Measurements from ENCODE around the gene FARSB. TPM values are rescaled to one million over a fixed set of nuclear protein-coding genes. Genes with fewer than 3 reads are reported as not detected.

The FARSB gene
- total RNA-seq, 2 experiments from 2014 or later, result 56.3 to 58.5 TPM

- H3K27me3 Mint-ChIP-seq, result no peaks in the 10 kb centered on the region
- intact Hi-C loops (cut with DNase I, micrococcal nuclease), result no loop called here
- ATAC-seq (no peak), DNase-seq (no peak)
- CTCF ChIA-PET, result no interaction called here
- H3K27ac Mint-ChIP-seq, result no peak overlapping the region
- H3K9me3 Mint-ChIP-seq (ENCODE audit: low read depth), result no peaks in the 10 kb centered on the region
- no peak overlapping the region for H3K4me3 Mint-ChIP-seq
- POLR2A ChIA-PET, result no interaction called here
- peaks cover 56% of the 10 kb centered on the region for H3K36me3 Mint-ChIP-seq (ENCODE audit: low read depth)
- no peaks in the 10 kb centered on the region for H3K4me1 Mint-ChIP-seq
Observed at GRCh38 chr2:222635295-222635694, 20.6 kb downstream of the FARSB start.

GRCh38 chr2:222627764-222628163 lies 28.1 kb downstream of the FARSB start:
- Mint-ChIP-seq H3K9me3 (ENCODE audit: low read depth) (no peaks in the 10 kb centered on the region), H3K4me1 (no peaks in the 10 kb centered on the region), H3K27me3 (no peaks in the 10 kb centered on the region), H3K4me3 (no peak overlapping the region), H3K36me3 (ENCODE audit: low read depth) (peaks cover 59% of the 10 kb centered on the region), H3K27ac (no peak overlapping the region)
- intact Hi-C loops (cut with DNase I, micrococcal nuclease), result no loop called here
- ATAC-seq (no peak), DNase-seq (no peak)
- ChIA-PET CTCF (interaction anchor here (1.2 to 1.3 kb wide), 2 partner anchors 10 to 59 kb away, joined by 3 read pairs; no protein-coding TSS in a partner anchor), POLR2A (no interaction called here)

- DNase-seq (no peak), ATAC-seq (no peak)
- H3K27ac Mint-ChIP-seq, result no peak overlapping the region
- H3K27me3 Mint-ChIP-seq, result no peaks in the 10 kb centered on the region
- H3K4me3 Mint-ChIP-seq, result no peak overlapping the region
- no peaks in the 10 kb centered on the region for H3K4me1 Mint-ChIP-seq
- intact Hi-C loops (cut with DNase I, micrococcal nuclease), result no loop called here
- H3K9me3 Mint-ChIP-seq (ENCODE audit: low read depth), result no peaks in the 10 kb centered on the region
- ChIA-PET CTCF (interaction anchor here (0.6 to 0.8 kb wide), 4 partner anchors 13 to 306 kb away, joined by 3 to 8 read pairs (median 4); no protein-coding TSS in a partner anchor), POLR2A (no interaction called here)
- peaks cover 49% of the 10 kb centered on the region for H3K36me3 Mint-ChIP-seq (ENCODE audit: low read depth)
Observed at GRCh38 chr2:222623756-222624309, 32.1 kb downstream of the FARSB start.

GRCh38 chr2:222622910-222623309 lies 33.0 kb downstream of the FARSB start:
- ChIA-PET POLR2A (no interaction called here), CTCF (no interaction called here)
- H3K36me3 Mint-ChIP-seq (ENCODE audit: low read depth), result peaks cover 49% of the 10 kb centered on the region
- DNase-seq (no peak), ATAC-seq (no peak)
- intact Hi-C loops (cut with DNase I, micrococcal nuclease), result no loop called here
- no peak overlapping the region for H3K4me3 Mint-ChIP-seq
- H3K27me3 Mint-ChIP-seq, result no peaks in the 10 kb centered on the region
- H3K9me3 Mint-ChIP-seq (ENCODE audit: low read depth), result no peaks in the 10 kb centered on the region
- H3K4me1 Mint-ChIP-seq, result no peaks in the 10 kb centered on the region
- no peak overlapping the region for H3K27ac Mint-ChIP-seq

GRCh38 chr2:222621893-222622292 lies 34.0 kb downstream of the FARSB start:
- Mint-ChIP-seq H3K27me3 (no peaks in the 10 kb centered on the region), H3K9me3 (ENCODE audit: low read depth) (no peaks in the 10 kb centered on the region), H3K27ac (no peak overlapping the region), H3K4me3 (no peak overlapping the region), H3K36me3 (ENCODE audit: low read depth) (peaks cover 43% of the 10 kb centered on the region), H3K4me1 (no peaks in the 10 kb centered on the region)
- ChIA-PET CTCF (no interaction called here), POLR2A (no interaction called here)
- DNase-seq (no peak), ATAC-seq (no peak)
- intact Hi-C loops (cut with DNase I, micrococcal nuclease), result no loop called here

GRCh38 chr2:222615320-222615719 lies 40.6 kb downstream of the FARSB start:
- no peak for DNase-seq
- CTCF ChIA-PET, result interaction anchor here (0.5 to 2.5 kb wide), 5 partner anchors 10 to 309 kb away, joined by 3 to 11 read pairs (median 6); no protein-coding TSS in a partner anchor
- H3K27me3 Mint-ChIP-seq, result no peaks in the 10 kb centered on the region
- no peaks in the 10 kb centered on the region for H3K9me3 Mint-ChIP-seq (ENCODE audit: low read depth)
- H3K27ac Mint-ChIP-seq, result peak overlapping the region; percentile 1
- POLR2A ChIA-PET, result no interaction called here
- no peak for ATAC-seq
- no peak overlapping the region for H3K4me3 Mint-ChIP-seq
- peaks cover 48% of the 10 kb centered on the region for H3K36me3 Mint-ChIP-seq (ENCODE audit: low read depth)
- intact Hi-C loops (cut with DNase I, micrococcal nuclease), result loop anchor here in 1 of 2 experiments (2.0 kb wide), 1 partner anchor 559 kb away; no protein-coding TSS in a partner anchor
- H3K4me1 Mint-ChIP-seq, result peaks cover 5% of the 10 kb centered on the region

- Mint-ChIP-seq H3K4me1 (peaks cover 5% of the 10 kb centered on the region), H3K27ac (no peak overlapping the region), H3K4me3 (no peak overlapping the region), H3K36me3 (ENCODE audit: low read depth) (peaks cover 45% of the 10 kb centered on the region), H3K9me3 (ENCODE audit: low read depth) (no peaks in the 10 kb centered on the region), H3K27me3 (no peaks in the 10 kb centered on the region)
- ChIA-PET POLR2A (no interaction called here), CTCF (interaction anchor here (0.6 to 2.5 kb wide), 9 partner anchors 8 to 558 kb away, joined by 3 to 11 read pairs (median 3); no protein-coding TSS in a partner anchor)
- ATAC-seq (peak; percentile 55), DNase-seq (peak; percentile 15)
- intact Hi-C loops (cut with DNase I, micrococcal nuclease), result loop anchor here (1.0 to 2.0 kb wide), 4 partner anchors 296 to 557 kb away; no protein-coding TSS in a partner anchor
Observed at GRCh38 chr2:222613715-222614331, 42.1 kb downstream of the FARSB start.

- intact Hi-C loops (cut with DNase I, micrococcal nuclease), result loop anchor here in 1 of 2 experiments (2.0 kb wide), 1 partner anchor 295 kb away; no protein-coding TSS in a partner anchor
- H3K4me3 Mint-ChIP-seq, result no peak overlapping the region
- H3K4me1 Mint-ChIP-seq, result peaks cover 5% of the 10 kb centered on the region
- no peak for DNase-seq
- ChIA-PET POLR2A (no interaction called here), CTCF (no interaction called here)
- H3K36me3 Mint-ChIP-seq (ENCODE audit: low read depth), result peaks cover 45% of the 10 kb centered on the region
- no peak overlapping the region for H3K27ac Mint-ChIP-seq
- no peaks in the 10 kb centered on the region for H3K27me3 Mint-ChIP-seq
- H3K9me3 Mint-ChIP-seq (ENCODE audit: low read depth), result no peaks in the 10 kb centered on the region
- ATAC-seq, result no peak
Observed at GRCh38 chr2:222611684-222612083, 44.2 kb downstream of the FARSB start.

GRCh38 chr2:222610746-222611145 lies 45.1 kb downstream of the FARSB start:
- CTCF ChIA-PET, result interaction anchor here (0.9 to 1.0 kb wide), 2 partner anchors 13 to 293 kb away, joined by 5 to 8 read pairs; no protein-coding TSS in a partner anchor
- Mint-ChIP-seq H3K4me1 (peaks cover 5% of the 10 kb centered on the region), H3K27me3 (no peaks in the 10 kb centered on the region), H3K36me3 (ENCODE audit: low read depth) (peaks cover 44% of the 10 kb centered on the region), H3K4me3 (no peak overlapping the region), H3K27ac (no peak overlapping the region), H3K9me3 (ENCODE audit: low read depth) (no peaks in the 10 kb centered on the region)
- no peak for DNase-seq
- POLR2A ChIA-PET, result no interaction called here
- no peak for ATAC-seq
- intact Hi-C loops (cut with DNase I, micrococcal nuclease), result no loop called here

- ChIA-PET POLR2A (no interaction called here), CTCF (interaction anchor here (0.6 kb wide), 1 partner anchor 83 kb away, joined by 5 read pairs; no protein-coding TSS in a partner anchor)
- no peaks in the 10 kb centered on the region for H3K4me1 Mint-ChIP-seq
- no peak overlapping the region for H3K4me3 Mint-ChIP-seq
- no peaks in the 10 kb centered on the region for H3K9me3 Mint-ChIP-seq (ENCODE audit: low read depth)
- ATAC-seq (no peak), DNase-seq (no peak)
- H3K36me3 Mint-ChIP-seq (ENCODE audit: low read depth), result peaks cover 39% of the 10 kb centered on the region
- no peak overlapping the region for H3K27ac Mint-ChIP-seq
- H3K27me3 Mint-ChIP-seq, result no peaks in the 10 kb centered on the region
- intact Hi-C loops (cut with DNase I, micrococcal nuclease), result no loop called here
Observed at GRCh38 chr2:222609381-222609780, 46.5 kb downstream of the FARSB start.

- POLR2A ChIA-PET, result no interaction called here
- DNase-seq, result no peak
- intact Hi-C loops (cut with DNase I, micrococcal nuclease), result no loop called here
- Mint-ChIP-seq H3K27ac (no peak overlapping the region), H3K4me3 (no peak overlapping the region), H3K27me3 (no peaks in the 10 kb centered on the region), H3K4me1 (no peaks in the 10 kb centered on the region), H3K36me3 (ENCODE audit: low read depth) (peaks cover 37% of the 10 kb centered on the region), H3K9me3 (ENCODE audit: low read depth) (no peaks in the 10 kb centered on the region)
- CTCF ChIA-PET, result no interaction called here
- ATAC-seq, result no peak
Observed at GRCh38 chr2:222608081-222608480, 47.8 kb downstream of the FARSB start.

- H3K36me3 Mint-ChIP-seq (ENCODE audit: low read depth), result peaks cover 31% of the 10 kb centered on the region
- POLR2A ChIA-PET, result interaction anchor here (0.6 kb wide), 1 partner anchor 565 kb away, joined by 4 read pairs; no protein-coding TSS in a partner anchor
- intact Hi-C loops (cut with DNase I, micrococcal nuclease), result no loop called here
Observed at GRCh38 chr2:222606306-222606705, 49.6 kb downstream of the FARSB start.

More at GRCh38 chr2:222606306-222606705, 49.6 kb downstream of the FARSB start:
- Mint-ChIP-seq H3K27me3 (no peaks in the 10 kb centered on the region), H3K9me3 (ENCODE audit: low read depth) (no peaks in the 10 kb centered on the region), H3K4me1 (no peaks in the 10 kb centered on the region), H3K4me3 (no peak overlapping the region), H3K27ac (no peak overlapping the region)
- DNase-seq, result no peak
- no peak for ATAC-seq
- CTCF ChIA-PET, result interaction anchor here (1.0 to 2.1 kb wide), 4 partner anchors 8 to 288 kb away, joined by 3 to 6 read pairs (median 3); no protein-coding TSS in a partner anchor
